Karpas-422 (cell line): ENCODE measurements around the gene COX14. TPM values are rescaled to one million over a fixed set of nuclear protein-coding genes. Genes with fewer than 3 reads are reported as not detected.

ENCODE experiments used
- DNase-seq: peaks from one replicate; pipeline ENCODE4 v3.0.0-alpha.2; 2015
- H2AFZ ChIP-seq: fragments of 200-600 bp; sonication (generic); 2 replicates; pipeline ENCODE4 v1.6.1; 2014; ENCODE audit warnings: antibody characterized with exemption, low read length, mixed read lengths
- H3K27ac ChIP-seq: fragments of 200-600 bp; sonication (generic); 2 replicates; pipeline ENCODE4 v1.5.1; 2014; ENCODE audit warnings: mild to moderate bottlenecking, low read length, moderate library complexity
- H3K27me3 ChIP-seq: fragments of 200-600 bp; sonication (generic); 2 replicates; pipeline ENCODE4 v1.6.1; 2014; ENCODE audit warnings: low read length, mixed read lengths
- H3K36me3 ChIP-seq: fragments of 200-600 bp; sonication (generic); 2 replicates; pipeline ENCODE4 v1.6.1; 2014; ENCODE audit warnings: low read length, mixed read lengths; ENCODE audit not compliant: insufficient read depth
- H3K4me1 ChIP-seq: fragments of 200-600 bp; sonication (generic); 2 replicates; pipeline ENCODE4 v1.6.1; 2014; ENCODE audit warnings: mild to moderate bottlenecking, low read length, mixed read lengths
- H3K4me2 ChIP-seq: fragments of 200-600 bp; sonication (generic); 2 replicates; pipeline ENCODE4 v1.6.1; 2014; ENCODE audit warnings: low read length, low read depth, mild to moderate bottlenecking; ENCODE audit not compliant: poor library complexity, severe bottlenecking
- H3K4me3 ChIP-seq: fragments of 200-600 bp; sonication (generic); 2 replicates; pipeline ENCODE4 v1.5.1; 2014; ENCODE audit warnings: mild to moderate bottlenecking, antibody characterized with exemption, low read length, mixed read lengths
- H3K79me2 ChIP-seq: fragments of 200-600 bp; sonication (generic); 2 replicates; pipeline ENCODE4 v1.6.1; 2014; ENCODE audit warnings: mild to moderate bottlenecking, low read length, mixed read lengths
- H3K9ac ChIP-seq: fragments of 200-600 bp; sonication (generic); 2 replicates; pipeline ENCODE4 v1.6.0; 2014; ENCODE audit warnings: low read length
- H3K9me2 ChIP-seq: fragments of 200-600 bp; sonication (generic), shearing (Covaris generic); replicated peaks from 2 replicates; pipeline ENCODE4 v1.6.0; 2014; ENCODE audit warnings: mild to moderate bottlenecking, low read length, moderate library complexity; ENCODE audit not compliant: insufficient read depth
- H3K9me3 ChIP-seq: fragments of 300-700, 200-600 bp; sonication (generic); 2 replicates; pipeline ENCODE4 v1.6.1; 2014; ENCODE audit warnings: low read length, mixed read lengths
- H4K20me1 ChIP-seq: fragments of 200-600 bp; sonication (generic); 2 replicates; pipeline ENCODE4 v1.6.1; 2014; ENCODE audit warnings: mild to moderate bottlenecking, antibody characterized with exemption, low read length, low read depth; ENCODE audit not compliant: insufficient read depth
- total RNA-seq: library from RNA; depleted of rRNA; stranded (reverse); fragments of >200 nt; shearing (Covaris generic); gene quantifications from 2 replicates; pipeline ENCODE4 v1.2.3, GENCODE V29; 2014; ENCODE audit warnings: low replicate concordance

Gene COX14
- total RNA-seq, 1 experiment from 2014 or later = 99.8 TPM

DNA sequence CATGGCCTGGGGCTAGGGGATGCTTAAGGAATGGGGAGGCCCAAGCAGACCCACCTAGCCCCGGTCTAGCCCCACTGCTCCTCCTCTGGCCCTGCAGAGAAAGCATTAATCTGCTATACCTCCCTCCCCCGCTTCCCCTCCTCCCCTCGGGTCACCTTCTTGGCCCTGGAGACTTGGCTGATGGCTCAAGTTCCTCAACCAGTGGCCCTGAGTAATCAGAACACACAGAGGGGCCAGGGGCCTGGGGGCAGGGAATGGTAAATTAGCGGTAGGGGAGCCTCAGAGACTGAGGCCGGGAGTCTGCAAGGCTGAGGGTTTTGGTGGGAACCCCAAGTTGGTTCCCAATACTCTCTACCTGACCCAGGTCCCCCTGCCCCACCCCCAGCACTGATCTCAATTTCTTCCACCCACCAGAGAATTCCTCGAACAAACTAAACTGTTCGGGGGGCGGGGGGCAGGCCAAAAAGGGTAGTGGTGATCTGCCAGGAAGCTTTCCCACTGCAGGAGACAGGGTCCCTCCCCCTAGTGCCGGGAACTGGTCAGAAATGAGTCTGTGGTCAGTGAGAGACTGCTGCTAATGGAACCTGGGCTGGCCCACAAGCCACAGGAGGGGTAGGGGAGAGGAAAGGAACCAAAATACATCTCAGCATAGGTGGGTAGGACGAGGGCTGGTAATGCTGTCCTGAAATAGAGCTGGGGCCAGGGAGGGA is 39.7 kb upstream of the COX14 start:
- Histone ChIP-seq H3K9ac (peak overlapping the region; percentile 44; the same call in 1 of the 2 replicates), H3K27ac (peak overlapping the region; percentile 35)

DNA sequence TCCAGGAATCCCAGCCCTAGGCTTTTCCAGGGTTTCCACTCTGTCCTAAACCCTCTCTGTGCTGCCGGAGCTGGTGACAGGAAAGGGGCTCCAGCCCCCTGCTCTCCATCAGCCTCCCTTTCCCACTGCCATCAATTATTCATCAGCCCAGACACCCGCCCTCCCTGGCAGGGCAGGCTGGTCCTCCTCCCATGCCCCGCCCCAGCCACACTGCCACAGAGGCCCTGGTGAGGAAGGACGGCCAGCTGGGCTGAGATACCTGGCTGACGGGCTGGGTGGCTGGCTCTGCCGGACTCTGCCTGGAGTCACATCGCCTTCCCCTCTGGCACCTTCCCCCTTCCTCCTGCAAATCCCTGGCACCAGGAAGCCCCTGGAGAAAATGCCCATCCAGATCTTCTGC is 38.8 kb upstream of the COX14 start:
- Histone ChIP-seq H3K36me3 (peaks cover 7% of the 10 kb centered on the region; the same call in 1 of the 2 replicates), H3K4me1 (peaks cover 39% of the 10 kb centered on the region), H3K9me2 (no peaks in the 10 kb centered on the region), H2AFZ (no peak overlapping the region), H3K27ac (no peak overlapping the region), H3K9ac (no peak overlapping the region), H3K4me2 (no peak overlapping the region), H4K20me1 (no peaks in the 10 kb centered on the region), H3K4me3 (no peak overlapping the region), H3K9me3 (no peaks in the 10 kb centered on the region), H3K27me3 (no peaks in the 10 kb centered on the region), H3K79me2 (no peaks in the 10 kb centered on the region; the same call in 1 of the 2 replicates)
- DNase-seq = no peak

More for the DNA sequence above, 39.7 kb upstream of the COX14 start:
- Histone ChIP-seq H4K20me1 (no peaks in the 10 kb centered on the region), H3K27me3 (no peaks in the 10 kb centered on the region), H3K36me3 (peaks cover 10% of the 10 kb centered on the region; the same call in 1 of the 2 replicates), H3K4me3 (no peak overlapping the region), H3K9me3 (no peaks in the 10 kb centered on the region), H3K4me2 (peak overlapping the region; percentile 42), H3K9me2 (no peaks in the 10 kb centered on the region), H2AFZ (no peak overlapping the region; the same call in 1 of the 2 replicates), H3K79me2 (no peaks in the 10 kb centered on the region; the same call in 1 of the 2 replicates), H3K4me1 (peaks cover 39% of the 10 kb centered on the region)
- DNase-seq = no peak

DNA sequence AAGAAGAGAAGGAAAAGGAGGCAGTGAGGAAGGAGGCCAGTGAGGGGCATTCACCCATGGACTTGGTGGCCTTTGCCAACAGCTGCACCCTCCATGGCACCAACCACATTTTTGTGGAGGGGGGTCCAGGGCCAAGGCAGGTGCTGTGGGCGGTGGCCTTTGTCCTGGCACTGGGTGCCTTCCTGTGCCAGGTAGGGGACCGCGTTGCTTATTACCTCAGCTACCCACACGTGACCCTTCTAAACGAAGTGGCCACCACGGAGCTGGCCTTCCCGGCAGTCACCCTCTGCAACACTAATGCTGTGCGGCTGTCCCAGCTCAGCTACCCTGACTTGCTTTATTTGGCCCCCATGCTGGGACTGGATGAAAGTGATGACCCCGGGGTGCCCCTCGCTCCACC is 38.3 kb upstream of the COX14 start:
- no peak overlapping the region for H3K4me2 ChIP-seq
- no peak overlapping the region for H3K27ac ChIP-seq
- H2AFZ ChIP-seq = no peak overlapping the region

DNA sequence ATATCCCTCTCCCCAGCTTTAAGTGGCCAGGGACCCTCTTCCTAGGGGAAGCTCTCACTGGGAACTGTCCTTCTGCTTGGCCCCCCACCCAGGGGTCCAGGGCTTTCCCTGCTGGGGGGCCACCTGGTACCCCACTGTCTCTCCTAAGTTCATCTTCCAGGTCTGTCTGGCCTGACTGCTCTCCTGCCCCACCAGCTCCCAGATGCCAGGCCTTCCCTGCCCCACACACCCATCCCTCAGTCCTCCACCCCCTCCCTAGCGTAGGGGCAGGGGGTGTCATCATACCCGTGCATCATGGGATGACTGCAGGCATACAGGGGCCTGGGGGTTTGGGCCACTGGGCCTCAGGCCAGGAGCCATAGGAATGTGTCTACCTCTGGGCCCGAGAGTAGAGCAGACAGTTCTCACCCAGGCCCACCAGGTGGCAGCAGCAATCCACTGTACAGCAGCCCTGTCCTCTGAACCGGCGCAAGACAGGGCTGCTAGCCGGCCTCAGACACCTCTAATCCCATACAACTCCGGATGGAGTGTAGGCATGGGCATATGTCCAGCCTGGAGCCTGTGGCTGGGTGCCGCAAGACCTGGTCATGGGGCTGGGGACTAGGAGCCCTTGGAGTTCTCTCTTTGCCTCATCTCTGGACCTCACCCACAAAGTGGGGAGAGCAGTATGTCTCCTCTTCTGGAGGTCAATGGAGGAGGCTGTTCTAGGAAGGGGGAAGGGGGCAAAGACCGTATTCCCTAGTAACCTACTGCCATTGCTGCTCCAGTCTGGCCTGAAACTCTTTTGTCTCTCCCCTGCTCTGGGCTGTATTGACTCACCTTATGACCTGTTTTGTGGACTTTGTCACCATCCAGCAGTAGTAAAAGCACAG is 36.9 kb upstream of the COX14 start:
- peaks cover 35% of the 10 kb centered on the region for H3K4me1 ChIP-seq
- H3K9me3 ChIP-seq = no peaks in the 10 kb centered on the region
- DNase-seq = peak; percentile 93
- peak overlapping the region; percentile 29 for H3K9ac ChIP-seq
- H4K20me1 ChIP-seq = no peaks in the 10 kb centered on the region
- H3K4me2 ChIP-seq = peak overlapping the region; percentile 20
- peak overlapping the region; percentile 10; the same call in 1 of the 2 replicates for H2AFZ ChIP-seq
- H3K36me3 ChIP-seq = 0 out of 2 replicates have a peak, but pooled peaks cover 2% of the 10 kb centered on the region
- no peaks in the 10 kb centered on the region; the same call in 1 of the 2 replicates for H3K79me2 ChIP-seq
- H3K27me3 ChIP-seq = no peaks in the 10 kb centered on the region
- H3K4me3 ChIP-seq = no peak overlapping the region
- H3K27ac ChIP-seq = no peak overlapping the region
- no peaks in the 10 kb centered on the region for H3K9me2 ChIP-seq

More for the DNA sequence above, 38.3 kb upstream of the COX14 start:
- Histone ChIP-seq H3K9me2 (no peaks in the 10 kb centered on the region), H3K79me2 (no peaks in the 10 kb centered on the region; the same call in 1 of the 2 replicates), H4K20me1 (no peaks in the 10 kb centered on the region), H3K9me3 (no peaks in the 10 kb centered on the region), H3K4me1 (peaks cover 39% of the 10 kb centered on the region), H3K4me3 (no peak overlapping the region), H3K9ac (no peak overlapping the region), H3K36me3 (0 out of 2 replicates have a peak, but pooled peaks cover 2% of the 10 kb centered on the region), H3K27me3 (no peaks in the 10 kb centered on the region)
- DNase-seq = no peak

DNA sequence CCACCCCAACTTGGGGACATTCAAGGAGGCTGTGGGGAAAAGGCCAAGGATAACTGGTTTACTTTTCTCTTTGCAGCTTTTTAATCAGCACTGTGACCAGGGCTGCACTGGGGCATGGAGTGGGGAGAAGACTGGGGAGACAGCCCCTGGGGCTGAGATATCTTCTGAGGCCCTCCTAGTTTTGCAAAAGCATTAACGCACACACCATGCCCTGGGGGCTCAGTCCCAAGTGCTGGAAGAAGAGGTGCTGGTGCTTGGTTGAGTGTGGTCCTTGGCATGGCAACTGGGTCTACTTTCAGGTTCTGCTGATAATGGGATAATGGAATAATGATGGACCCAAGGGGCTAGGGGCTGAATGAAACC is 36.2 kb upstream of the COX14 start:
- Histone ChIP-seq H3K9me3 (no peaks in the 10 kb centered on the region), H3K79me2 (no peaks in the 10 kb centered on the region; the same call in 1 of the 2 replicates), H2AFZ (no peak overlapping the region), H4K20me1 (no peaks in the 10 kb centered on the region), H3K27me3 (no peaks in the 10 kb centered on the region), H3K9me2 (no peaks in the 10 kb centered on the region), H3K4me1 (peaks cover 29% of the 10 kb centered on the region), H3K4me3 (no peak overlapping the region), H3K9ac (no peak overlapping the region), H3K4me2 (no peak overlapping the region), H3K36me3 (0 out of 2 replicates have a peak, but pooled peaks cover 2% of the 10 kb centered on the region), H3K27ac (no peak overlapping the region)
- DNase-seq = no peak

DNA sequence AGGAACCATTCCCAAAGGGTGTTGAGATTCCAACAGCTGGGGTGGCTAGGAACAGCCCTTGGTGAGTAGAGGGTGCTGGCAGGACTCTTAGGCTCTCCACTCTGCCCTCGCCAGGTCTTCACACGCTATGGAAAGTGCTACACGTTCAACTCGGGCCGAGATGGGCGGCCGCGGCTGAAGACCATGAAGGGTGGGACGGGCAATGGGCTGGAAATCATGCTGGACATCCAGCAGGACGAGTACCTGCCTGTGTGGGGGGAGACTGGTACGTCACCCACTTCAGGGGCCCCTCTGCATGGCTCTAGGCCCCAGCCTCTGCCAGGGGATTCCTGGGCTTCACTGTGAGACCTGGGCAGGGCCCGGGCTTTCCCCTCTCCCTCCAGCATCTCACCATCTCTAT is 34.9 kb upstream of the COX14 start:
- H3K4me2 ChIP-seq = no peak overlapping the region
- H2AFZ ChIP-seq = no peak overlapping the region
- DNase-seq = no peak
- H3K4me3 ChIP-seq = no peak overlapping the region
- H3K36me3 ChIP-seq = 0 out of 2 replicates have a peak, but pooled peaks cover 2% of the 10 kb centered on the region
- no peak overlapping the region for H3K9ac ChIP-seq
- no peaks in the 10 kb centered on the region for H3K9me2 ChIP-seq
- H3K27ac ChIP-seq = no peak overlapping the region
- H3K27me3 ChIP-seq = no peaks in the 10 kb centered on the region
- no peaks in the 10 kb centered on the region for H4K20me1 ChIP-seq
- H3K9me3 ChIP-seq = no peaks in the 10 kb centered on the region
- H3K79me2 ChIP-seq = no peaks in the 10 kb centered on the region
- peaks cover 19% of the 10 kb centered on the region for H3K4me1 ChIP-seq

DNA sequence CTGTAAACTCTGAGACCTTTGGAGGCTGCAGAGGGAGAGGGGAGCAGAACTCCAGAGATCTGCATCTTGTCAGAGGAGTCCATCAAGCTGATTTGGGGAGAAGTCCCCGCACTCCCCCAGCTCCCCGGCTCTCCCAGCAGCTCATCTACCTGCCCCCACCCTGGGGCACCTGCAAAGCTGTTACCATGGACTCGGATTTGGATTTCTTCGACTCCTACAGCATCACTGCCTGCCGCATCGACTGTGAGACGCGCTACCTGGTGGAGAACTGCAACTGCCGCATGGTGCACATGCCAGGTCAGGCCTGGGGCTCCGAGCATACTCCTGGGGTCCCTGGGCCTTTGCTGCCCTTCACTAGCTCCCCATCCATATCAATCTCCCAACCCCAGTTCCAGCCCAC is 33.8 kb upstream of the COX14 start:
- DNase-seq = no peak
- no peaks in the 10 kb centered on the region for H4K20me1 ChIP-seq
- no peak overlapping the region for H3K9ac ChIP-seq
- no peak overlapping the region for H3K4me3 ChIP-seq
- H3K4me2 ChIP-seq = no peak overlapping the region
- no peak overlapping the region for H2AFZ ChIP-seq
- 0 out of 2 replicates have a peak, but pooled peaks cover 2% of the 10 kb centered on the region for H3K36me3 ChIP-seq
- no peak overlapping the region for H3K27ac ChIP-seq
- H3K9me2 ChIP-seq = no peaks in the 10 kb centered on the region
- peaks cover 3% of the 10 kb centered on the region; the same call in 1 of the 2 replicates for H3K79me2 ChIP-seq
- peaks cover 14% of the 10 kb centered on the region for H3K4me1 ChIP-seq
- H3K27me3 ChIP-seq = no peaks in the 10 kb centered on the region
- no peaks in the 10 kb centered on the region for H3K9me3 ChIP-seq

DNA sequence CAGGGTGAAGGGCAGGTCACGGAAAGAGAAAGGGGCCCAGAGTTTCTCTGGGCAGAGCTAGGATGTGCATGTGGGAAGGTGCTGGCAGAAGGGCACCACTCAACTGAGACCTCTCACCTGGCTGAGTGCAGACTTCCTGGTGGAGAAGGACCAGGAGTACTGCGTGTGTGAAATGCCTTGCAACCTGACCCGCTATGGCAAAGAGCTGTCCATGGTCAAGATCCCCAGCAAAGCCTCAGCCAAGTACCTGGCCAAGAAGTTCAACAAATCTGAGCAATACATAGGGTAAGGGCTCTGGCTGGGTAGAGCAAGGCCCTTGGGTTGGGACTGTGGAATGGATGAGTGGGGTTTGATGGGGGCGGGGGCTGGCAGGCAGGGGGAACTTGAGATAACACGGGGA is 32.3 kb upstream of the COX14 start:
- no peaks in the 10 kb centered on the region for H4K20me1 ChIP-seq
- DNase-seq = no peak
- H3K36me3 ChIP-seq = 0 out of 2 replicates have a peak, but pooled peaks cover 2% of the 10 kb centered on the region
- no peak overlapping the region for H3K9ac ChIP-seq
- peaks cover 19% of the 10 kb centered on the region for H3K4me1 ChIP-seq
- peaks cover 13% of the 10 kb centered on the region for H3K79me2 ChIP-seq
- H3K4me2 ChIP-seq = no peak overlapping the region
- no peak overlapping the region for H3K4me3 ChIP-seq
- H3K27me3 ChIP-seq = no peaks in the 10 kb centered on the region
- no peaks in the 10 kb centered on the region for H3K9me2 ChIP-seq
- H2AFZ ChIP-seq = no peak overlapping the region
- H3K9me3 ChIP-seq = no peaks in the 10 kb centered on the region
- no peak overlapping the region for H3K27ac ChIP-seq
